ENCODE data around the gene ARRDC4. TPM values are rescaled to one million over a fixed set of nuclear protein-coding genes. Genes with fewer than 3 reads are reported as not detected.
A peak's percentile ranks its signal among the peaks of the same experiment; 100 is the strongest.

Gene ARRDC4
- total RNA-seq, 1 experiment from 2014 or later, result 2.1 TPM

DNA sequence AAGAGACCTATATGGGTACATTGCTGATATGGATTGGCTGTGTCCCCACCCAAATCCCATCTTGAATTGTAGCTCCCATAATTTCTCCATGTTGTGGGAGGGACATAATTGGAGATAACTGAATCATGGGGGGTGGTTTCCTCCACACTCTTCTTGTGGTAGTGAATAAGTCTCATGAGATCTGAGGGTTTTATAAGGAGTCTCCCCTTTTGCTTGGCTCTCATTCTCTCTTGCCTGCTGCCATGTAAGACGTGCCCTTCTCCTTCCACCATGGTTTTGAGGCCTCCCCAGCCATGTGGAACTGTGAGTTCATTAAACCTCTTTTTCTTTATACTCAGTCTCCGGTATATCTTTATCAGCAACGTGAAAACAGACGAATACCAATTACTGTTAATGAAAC lies 5.0 kb upstream of the ARRDC4 start:
- POLR2A ChIA-PET (ENCODE audit: low non-redundant PET), result no interaction called here
- peaks cover 6% of the 10 kb centered on the region for H3K4me1 ChIP-seq (ENCODE audit: insufficient read depth, low read length, poor library complexity, severe bottlenecking)
- no peak for DNase-seq (ENCODE audit: low spot score)
- H3K4me3 ChIP-seq (ENCODE audit: low read depth, low read length, poor library complexity, severe bottlenecking), result no peak overlapping the region
- H3K36me3 ChIP-seq (ENCODE audit: insufficient read depth, low read length, poor library complexity, severe bottlenecking), result no peaks in the 10 kb centered on the region
- H3K27ac ChIP-seq (ENCODE audit: low read depth, low read length, poor library complexity, severe bottlenecking), result no peak overlapping the region
- TF ChIP-seq, protein P1, sequence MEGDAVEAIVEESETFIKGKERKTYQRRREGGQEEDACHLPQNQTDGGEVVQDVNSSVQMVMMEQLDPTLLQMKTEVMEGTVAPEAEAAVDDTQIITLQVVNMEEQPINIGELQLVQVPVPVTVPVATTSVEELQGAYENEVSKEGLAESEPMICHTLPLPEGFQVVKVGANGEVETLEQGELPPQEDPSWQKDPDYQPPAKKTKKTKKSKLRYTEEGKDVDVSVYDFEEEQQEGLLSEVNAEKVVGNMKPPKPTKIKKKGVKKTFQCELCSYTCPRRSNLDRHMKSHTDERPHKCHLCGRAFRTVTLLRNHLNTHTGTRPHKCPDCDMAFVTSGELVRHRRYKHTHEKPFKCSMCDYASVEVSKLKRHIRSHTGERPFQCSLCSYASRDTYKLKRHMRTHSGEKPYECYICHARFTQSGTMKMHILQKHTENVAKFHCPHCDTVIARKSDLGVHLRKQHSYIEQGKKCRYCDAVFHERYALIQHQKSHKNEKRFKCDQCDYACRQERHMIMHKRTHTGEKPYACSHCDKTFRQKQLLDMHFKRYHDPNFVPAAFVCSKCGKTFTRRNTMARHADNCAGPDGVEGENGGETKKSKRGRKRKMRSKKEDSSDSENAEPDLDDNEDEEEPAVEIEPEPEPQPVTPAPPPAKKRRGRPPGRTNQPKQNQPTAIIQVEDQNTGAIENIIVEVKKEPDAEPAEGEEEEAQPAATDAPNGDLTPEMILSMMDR (conservative IDR thresholded peaks at IDR 0.05; ENCODE audit: low read depth, low read length), result no peak
- TF ChIP-seq EZH2 (IDR thresholded peaks at IDR 0.05; ENCODE audit: borderline replicate concordance, low read depth, low read length, poor library complexity, severe bottlenecking), result no peak
- intact Hi-C loops (cut with micrococcal nuclease; ENCODE audit: unreplicated experiment), result no loop called here
- no peaks in the 10 kb centered on the region for H3K9me3 ChIP-seq (ENCODE audit: low read depth, low read length, poor library complexity, severe bottlenecking)
- no TSS peak for BruUV-seq (replicated peaks)
- peaks cover 12% of the 10 kb centered on the region for H3K27me3 ChIP-seq (replicated peaks; ENCODE audit: insufficient read depth, low read depth, low read length, poor library complexity)
- CTCF ChIA-PET, result no interaction called here

- no TSS peak for BruUV-seq (replicated peaks)
- Histone ChIP-seq H3K36me3 (ENCODE audit: insufficient read depth, low read length, poor library complexity, severe bottlenecking) (no peaks in the 10 kb centered on the region), H3K27me3 (replicated peaks; ENCODE audit: insufficient read depth, low read depth, low read length, poor library complexity) (no peaks in the 10 kb centered on the region), H3K9me3 (ENCODE audit: low read depth, low read length, poor library complexity, severe bottlenecking) (no peaks in the 10 kb centered on the region), H3K27ac (ENCODE audit: low read depth, low read length, poor library complexity, severe bottlenecking) (no peak overlapping the region), H3K4me1 (ENCODE audit: insufficient read depth, low read length, poor library complexity, severe bottlenecking) (peaks cover 6% of the 10 kb centered on the region), H3K4me3 (ENCODE audit: low read depth, low read length, poor library complexity, severe bottlenecking) (peak overlapping the region; percentile 86)
- TF ChIP-seq, protein P1 (conservative IDR thresholded peaks at IDR 0.05; ENCODE audit: low read depth, low read length), result no peak
- no peak for TF ChIP-seq EZH2 (IDR thresholded peaks at IDR 0.05; ENCODE audit: borderline replicate concordance, low read depth, low read length, poor library complexity, severe bottlenecking)
- CTCF ChIA-PET, result no interaction called here
- POLR2A ChIA-PET (ENCODE audit: low non-redundant PET), result no interaction called here
- intact Hi-C loops (cut with micrococcal nuclease; ENCODE audit: unreplicated experiment), result no loop called here
- no peak for DNase-seq (ENCODE audit: low spot score)
Observed at GRCh38 chr15:97959724-97960363, 659 bp upstream of the ARRDC4 start.

DNA sequence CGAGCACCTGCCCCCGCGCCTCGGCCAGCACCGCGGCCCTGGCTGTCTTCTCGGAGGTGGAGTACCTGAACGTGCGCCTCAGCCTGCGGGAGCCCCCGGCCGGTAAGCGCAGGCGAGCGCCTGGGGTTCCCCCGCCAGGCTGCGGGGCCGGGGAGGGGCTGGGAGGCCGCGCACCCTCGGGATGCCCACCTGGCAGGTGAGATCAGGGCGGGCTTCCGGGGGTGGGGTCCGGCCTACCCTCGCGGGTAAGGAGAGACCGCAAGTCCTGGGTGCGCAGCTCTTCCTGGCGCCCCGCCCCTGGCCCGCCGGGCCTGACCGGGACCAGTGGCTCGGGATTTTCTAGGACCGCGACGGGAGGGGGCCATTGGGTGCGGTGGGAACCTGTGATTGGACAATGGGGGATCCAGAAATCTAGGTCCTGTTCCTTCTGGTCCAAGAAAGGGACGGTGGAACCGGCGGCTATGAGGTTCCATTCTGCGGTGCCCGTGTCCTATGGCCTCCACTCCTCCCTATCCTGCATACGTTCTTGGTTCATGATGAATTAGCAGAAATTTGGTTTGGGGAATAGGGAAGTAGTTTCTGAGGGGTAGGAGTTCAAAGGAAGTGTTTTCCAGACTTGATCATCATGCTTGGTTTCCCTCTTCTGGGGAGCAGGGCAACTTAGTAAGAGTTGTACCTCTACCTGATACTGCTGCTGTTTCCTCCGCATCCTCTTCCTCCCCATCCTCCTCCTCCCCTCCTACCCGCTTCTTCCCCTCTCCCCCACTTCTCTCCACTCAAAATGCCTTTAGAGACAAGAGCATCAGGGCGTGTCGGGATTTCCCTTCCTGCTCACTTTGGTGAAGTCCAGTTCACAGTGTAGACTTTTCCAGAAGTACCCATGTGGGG lies 808 bp downstream of the ARRDC4 start:
- CTCF ChIA-PET, result no interaction called here
- POLR2A ChIA-PET (ENCODE audit: low non-redundant PET), result no interaction called here
- H3K9me3 ChIP-seq (ENCODE audit: low read depth, low read length, poor library complexity, severe bottlenecking), result no peaks in the 10 kb centered on the region
- peak overlapping the region; percentile 54 for H3K27ac ChIP-seq (ENCODE audit: low read depth, low read length, poor library complexity, severe bottlenecking)
- intact Hi-C loops (cut with micrococcal nuclease; ENCODE audit: unreplicated experiment), result no loop called here
- no peaks in the 10 kb centered on the region for H3K36me3 ChIP-seq (ENCODE audit: insufficient read depth, low read length, poor library complexity, severe bottlenecking)
- peak overlapping the region; percentile 86 for H3K4me3 ChIP-seq (ENCODE audit: low read depth, low read length, poor library complexity, severe bottlenecking)
- no peaks in the 10 kb centered on the region for H3K27me3 ChIP-seq (replicated peaks; ENCODE audit: insufficient read depth, low read depth, low read length, poor library complexity)
- BruUV-seq (replicated peaks), result no TSS peak
- peaks cover 6% of the 10 kb centered on the region for H3K4me1 ChIP-seq (ENCODE audit: insufficient read depth, low read length, poor library complexity, severe bottlenecking)
- TF ChIP-seq, protein P1 (conservative IDR thresholded peaks at IDR 0.05; ENCODE audit: low read depth, low read length), result no peak
- TF ChIP-seq EZH2 (IDR thresholded peaks at IDR 0.05; ENCODE audit: borderline replicate concordance, low read depth, low read length, poor library complexity, severe bottlenecking), result no peak
- DNase-seq (ENCODE audit: low spot score), result no peak

Data from A673 (cell line).